GM23338 (cell line): ENCODE measurements around the gene SOS1. TPM values are rescaled to one million over a fixed set of nuclear protein-coding genes. Genes with fewer than 3 reads are reported as not detected.

Experiments used
- ATAC-seq: fragments of 200-7000 bp; cut with Tn5 transposase; 3 replicates; pipeline ENCODE4 v1.9.1; 2020
- DNase-seq: peaks from one replicate; pipeline ENCODE4 v3.0.0-alpha.2; 2015; ENCODE audit warnings: low spot score
- H2AFZ ChIP-seq: fragments of 200-600 bp; sonication (generic); 2 replicates; pipeline ENCODE4 v1.8.0; 2016; ENCODE audit warnings: antibody characterized with exemption, mild to moderate bottlenecking, moderate library complexity
- H3F3A ChIP-seq: fragments of 200-600 bp; sonication (generic); replicated peaks from 2 replicates; pipeline ENCODE4 v1.8.0; 2017; ENCODE audit warnings: antibody characterized with exemption, mixed run types, low read depth
- H3K27ac ChIP-seq: fragments of 200-600 bp; sonication (generic); 2 replicates; pipeline ENCODE4 v1.6.1; 2016; ENCODE audit warnings: low read depth
- H3K27me3 ChIP-seq: fragments of 200-600 bp; sonication (generic); 2 replicates; pipeline ENCODE4 v1.8.0; 2016; ENCODE audit warnings: mild to moderate bottlenecking, mixed run types, moderate library complexity; ENCODE audit not compliant: insufficient read depth
- H3K36me3 ChIP-seq: fragments of 200-600 bp; sonication (generic); 2 replicates; pipeline ENCODE4 v1.8.0; 2016; ENCODE audit warnings: mild to moderate bottlenecking; ENCODE audit not compliant: insufficient read depth
- H3K4me1 ChIP-seq: fragments of 200-600 bp; sonication (generic); 2 replicates; pipeline ENCODE4 v1.8.0; 2016; ENCODE audit warnings: mild to moderate bottlenecking, moderate library complexity; ENCODE audit not compliant: insufficient read depth
- H3K4me2 ChIP-seq: fragments of 200-600 bp; sonication (generic); 2 replicates; pipeline ENCODE4 v1.7.1; 2017; ENCODE audit warnings: mixed run types
- H3K4me3 ChIP-seq: fragments of 200-600 bp; sonication (generic); 2 replicates; pipeline ENCODE4 v1.6.1; 2016; ENCODE audit warnings: mixed run types
- H3K79me2 ChIP-seq: fragments of 200-600 bp; sonication (generic); replicated peaks from 2 replicates; pipeline ENCODE4 v1.8.0; 2017; ENCODE audit warnings: mild to moderate bottlenecking; ENCODE audit not compliant: insufficient read depth
- H3K9me2 ChIP-seq: fragments of 200-600 bp; sonication (generic); 2 replicates; pipeline ENCODE4 v1.8.0; 2017; ENCODE audit not compliant: insufficient read depth
- H4K20me1 ChIP-seq: fragments of 200-600 bp; sonication (generic); replicated peaks from 2 replicates; pipeline ENCODE4 v1.8.0; 2017; ENCODE audit warnings: mild to moderate bottlenecking; ENCODE audit not compliant: insufficient read depth
- H3K27ac Mint-ChIP-seq: 2 replicates; pipeline ENCODE4 v1.8.0; 2020; ENCODE audit warnings: inconsistent platforms, mild to moderate bottlenecking, moderate library complexity, mixed read lengths
- H3K27me3 Mint-ChIP-seq: 3 replicates; pipeline ENCODE4 v1.8.0; 2022; ENCODE audit warnings: low read depth, mild to moderate bottlenecking, moderate library complexity, mixed read lengths, inconsistent platforms; ENCODE audit not compliant: insufficient read depth, poor library complexity
- H3K36me3 Mint-ChIP-seq: 3 replicates; pipeline ENCODE4 v1.8.0; 2021; ENCODE audit warnings: low read depth, mild to moderate bottlenecking, inconsistent platforms, moderate library complexity, mixed read lengths
- H3K4me1 Mint-ChIP-seq: 3 replicates; pipeline ENCODE4 v1.8.0; 2020; ENCODE audit warnings: mild to moderate bottlenecking, inconsistent platforms, mixed read lengths
- H3K4me3 Mint-ChIP-seq: 3 replicates; pipeline ENCODE4 v1.8.0; 2021; ENCODE audit warnings: moderate library complexity, mild to moderate bottlenecking, inconsistent platforms, mixed read lengths
- H3K9me3 Mint-ChIP-seq: 3 replicates; pipeline ENCODE4 v1.8.0; 2020; ENCODE audit warnings: moderate library complexity, mild to moderate bottlenecking, inconsistent platforms, mixed read lengths
- CREB1 ChIP-seq: fragments of 250-450 bp; sonication (Bioruptor Pico); IDR thresholded peaks from 2 replicates; pipeline ENCODE4 v1.5.0; 2020; ENCODE audit warnings: low read depth, mild to moderate bottlenecking, moderate library complexity
- CTCF ChIP-seq, 2 experiments: fragments of 200-600 bp in 1 of 2; sonication (generic) in 1 of 2; conservative IDR thresholded peaks; 2 replicates each; pipeline versions ENCODE4 v1.5.1 to v1.6.1; 2016 to 2017; ENCODE audit warnings: antibody characterized with exemption in 2 of 2, low read depth in 2 of 2, mild to moderate bottlenecking in 2 of 2, moderate library complexity in 1 of 2
- ETS1 ChIP-seq: IDR thresholded peaks from 2 replicates; pipeline ENCODE4 v1.6.1; 2016; ENCODE audit warnings: antibody characterized with exemption
- EZH2 ChIP-seq: fragments of 200-600 bp; sonication (generic); IDR thresholded peaks from one replicate; pipeline ENCODE4 v1.8.0; 2017; ENCODE audit warnings: antibody characterized with exemption, mild to moderate bottlenecking, low read depth; ENCODE audit not compliant: unreplicated experiment
- JUNB ChIP-seq: IDR thresholded peaks from one replicate; pipeline ENCODE4 v1.6.1; 2016; ENCODE audit warnings: antibody characterized with exemption; ENCODE audit not compliant: unreplicated experiment
- NANOG ChIP-seq: IDR thresholded peaks from 2 replicates; pipeline ENCODE4 v1.6.1; 2016; ENCODE audit warnings: antibody characterized with exemption, borderline replicate concordance
- POLR2AphosphoS5 ChIP-seq: IDR thresholded peaks from 2 replicates; pipeline ENCODE4 v1.6.1; 2016; ENCODE audit warnings: antibody characterized with exemption, low read depth
- STAT1 ChIP-seq: IDR thresholded peaks from one replicate; pipeline ENCODE4 v1.6.1; 2016; ENCODE audit warnings: antibody characterized with exemption; ENCODE audit not compliant: unreplicated experiment
- ZNF114 ChIP-seq: fragments of 250-450 bp; sonication (Bioruptor Pico); IDR thresholded peaks from 2 replicates; pipeline ENCODE4 v1.5.0; 2020; ENCODE audit warnings: mild to moderate bottlenecking, moderate library complexity
- ZNF331 ChIP-seq: fragments of 250-450 bp; sonication (Bioruptor Pico); IDR thresholded peaks from 2 replicates; pipeline ENCODE4 v1.5.0; 2020; ENCODE audit warnings: low read depth, mild to moderate bottlenecking, moderate library complexity
- polyA plus RNA-seq: library from polyadenylated mRNA; unstranded; fragments of >200 nt; fragmentation: Nextera tagmentation; extraction: Ambion mirVana; gene quantifications from 2 replicates; pipeline ENCODE4 v1.2.1, GENCODE V29; 2016
- total RNA-seq: library from RNA; depleted of rRNA; stranded (reverse); fragments of >200 nt; shearing (Covaris generic); gene quantifications from 2 replicates; pipeline ENCODE4 v1.2.3, GENCODE V29; 2014
- TF ChIP-seq, protein P1 (sequence below): IDR thresholded peaks from one replicate; pipeline ENCODE4 v1.6.1; 2018; ENCODE audit warnings: antibody characterized with exemption; ENCODE audit not compliant: unreplicated experiment

Gene SOS1
- total and polyA plus RNA-seq, 2 experiments from 2014 or later = 13.4 to 21.9 TPM

- peaks cover 11% of the 10 kb centered on the region for H3K4me1 ChIP-seq
- no peaks in the 10 kb centered on the region for H3F3A ChIP-seq
- no peaks in the 10 kb centered on the region for H3K9me2 ChIP-seq
- H3K79me2 ChIP-seq = no peaks in the 10 kb centered on the region
- no peaks in the 10 kb centered on the region for H3K27me3 ChIP-seq
- H3K36me3 ChIP-seq = 0 out of 2 replicates have a peak, but pooled peaks cover 3% of the 10 kb centered on the region
- ATAC-seq (no peak), DNase-seq (no peak)
- no peak overlapping the region for H3K27ac ChIP-seq
- no peak for TF ChIP-seq CTCF (conservative IDR thresholded peaks at IDR 0.05; ENCODE audit: low read depth in 2 of 2)
- no peak for TF ChIP-seq CREB1
- TF ChIP-seq, protein P1, sequence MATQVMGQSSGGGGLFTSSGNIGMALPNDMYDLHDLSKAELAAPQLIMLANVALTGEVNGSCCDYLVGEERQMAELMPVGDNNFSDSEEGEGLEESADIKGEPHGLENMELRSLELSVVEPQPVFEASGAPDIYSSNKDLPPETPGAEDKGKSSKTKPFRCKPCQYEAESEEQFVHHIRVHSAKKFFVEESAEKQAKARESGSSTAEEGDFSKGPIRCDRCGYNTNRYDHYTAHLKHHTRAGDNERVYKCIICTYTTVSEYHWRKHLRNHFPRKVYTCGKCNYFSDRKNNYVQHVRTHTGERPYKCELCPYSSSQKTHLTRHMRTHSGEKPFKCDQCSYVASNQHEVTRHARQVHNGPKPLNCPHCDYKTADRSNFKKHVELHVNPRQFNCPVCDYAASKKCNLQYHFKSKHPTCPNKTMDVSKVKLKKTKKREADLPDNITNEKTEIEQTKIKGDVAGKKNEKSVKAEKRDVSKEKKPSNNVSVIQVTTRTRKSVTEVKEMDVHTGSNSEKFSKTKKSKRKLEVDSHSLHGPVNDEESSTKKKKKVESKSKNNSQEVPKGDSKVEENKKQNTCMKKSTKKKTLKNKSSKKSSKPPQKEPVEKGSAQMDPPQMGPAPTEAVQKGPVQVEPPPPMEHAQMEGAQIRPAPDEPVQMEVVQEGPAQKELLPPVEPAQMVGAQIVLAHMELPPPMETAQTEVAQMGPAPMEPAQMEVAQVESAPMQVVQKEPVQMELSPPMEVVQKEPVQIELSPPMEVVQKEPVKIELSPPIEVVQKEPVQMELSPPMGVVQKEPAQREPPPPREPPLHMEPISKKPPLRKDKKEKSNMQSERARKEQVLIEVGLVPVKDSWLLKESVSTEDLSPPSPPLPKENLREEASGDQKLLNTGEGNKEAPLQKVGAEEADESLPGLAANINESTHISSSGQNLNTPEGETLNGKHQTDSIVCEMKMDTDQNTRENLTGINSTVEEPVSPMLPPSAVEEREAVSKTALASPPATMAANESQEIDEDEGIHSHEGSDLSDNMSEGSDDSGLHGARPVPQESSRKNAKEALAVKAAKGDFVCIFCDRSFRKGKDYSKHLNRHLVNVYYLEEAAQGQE = no peak
- no peak for TF ChIP-seq ZNF331 (CRISPR knock-in tag)
- TF ChIP-seq ETS1 = no peak
- no peak for TF ChIP-seq NANOG
- peaks cover 4% of the 10 kb centered on the region for H3K27me3 Mint-ChIP-seq
- H3K4me3 Mint-ChIP-seq = no peak overlapping the region
- H3K4me2 ChIP-seq = no peak overlapping the region
- H4K20me1 ChIP-seq = no peaks in the 10 kb centered on the region
- H3K4me1 Mint-ChIP-seq = peaks cover 26% of the 10 kb centered on the region
- no peaks in the 10 kb centered on the region for H3K9me3 Mint-ChIP-seq
- H3K36me3 Mint-ChIP-seq = peaks cover 7% of the 10 kb centered on the region
- H3K4me3 ChIP-seq = no peak overlapping the region
- H2AFZ ChIP-seq = no peak overlapping the region
- H3K27ac Mint-ChIP-seq = no peak overlapping the region
Observed at GRCh38 chr2:38981670-38982357, 139.0 kb downstream of the SOS1 start.

GRCh38 chr2:38981003-38981669 is 139.7 kb downstream of the SOS1 start:
- H3K27me3 ChIP-seq = no peaks in the 10 kb centered on the region
- H3K27ac ChIP-seq = no peak overlapping the region
- H3K79me2 ChIP-seq = no peaks in the 10 kb centered on the region
- no peaks in the 10 kb centered on the region for H3F3A ChIP-seq
- 0 out of 2 replicates have a peak, but pooled peaks cover 3% of the 10 kb centered on the region for H3K36me3 ChIP-seq
- no peaks in the 10 kb centered on the region for H3K9me2 ChIP-seq
- no peaks in the 10 kb centered on the region for H3K9me3 Mint-ChIP-seq
- H3K27me3 Mint-ChIP-seq = peaks cover 4% of the 10 kb centered on the region
- H3K4me3 ChIP-seq = no peak overlapping the region
- peaks cover 26% of the 10 kb centered on the region for H3K4me1 Mint-ChIP-seq
- H2AFZ ChIP-seq = no peak overlapping the region
- peaks cover 11% of the 10 kb centered on the region for H3K4me1 ChIP-seq
- H3K36me3 Mint-ChIP-seq = peaks cover 7% of the 10 kb centered on the region
- H4K20me1 ChIP-seq = no peaks in the 10 kb centered on the region
- ATAC-seq (no peak), DNase-seq (no peak)
- H3K4me3 Mint-ChIP-seq = no peak overlapping the region
- no peak overlapping the region for H3K27ac Mint-ChIP-seq
- no peak overlapping the region for H3K4me2 ChIP-seq
- TF ChIP-seq STAT1 = no peak
- no peak for TF ChIP-seq ETS1
- TF ChIP-seq EZH2 = no peak
- no peak for TF ChIP-seq ZNF331 (CRISPR knock-in tag)
- no peak for TF ChIP-seq CREB1
- no peak for TF ChIP-seq POLR2AphosphoS5
- no peak for TF ChIP-seq JUNB
- TF ChIP-seq ZNF114 = no peak
- TF ChIP-seq CTCF (conservative IDR thresholded peaks at IDR 0.05; ENCODE audit: low read depth in 2 of 2) = no peak
